ENCODE results near the gene OAS1. TPM values are rescaled to one million over a fixed set of nuclear protein-coding genes. Genes with fewer than 3 reads are reported as not detected.

The OAS1 gene
- total RNA-seq, result not detected in 2 replicates

DNA sequence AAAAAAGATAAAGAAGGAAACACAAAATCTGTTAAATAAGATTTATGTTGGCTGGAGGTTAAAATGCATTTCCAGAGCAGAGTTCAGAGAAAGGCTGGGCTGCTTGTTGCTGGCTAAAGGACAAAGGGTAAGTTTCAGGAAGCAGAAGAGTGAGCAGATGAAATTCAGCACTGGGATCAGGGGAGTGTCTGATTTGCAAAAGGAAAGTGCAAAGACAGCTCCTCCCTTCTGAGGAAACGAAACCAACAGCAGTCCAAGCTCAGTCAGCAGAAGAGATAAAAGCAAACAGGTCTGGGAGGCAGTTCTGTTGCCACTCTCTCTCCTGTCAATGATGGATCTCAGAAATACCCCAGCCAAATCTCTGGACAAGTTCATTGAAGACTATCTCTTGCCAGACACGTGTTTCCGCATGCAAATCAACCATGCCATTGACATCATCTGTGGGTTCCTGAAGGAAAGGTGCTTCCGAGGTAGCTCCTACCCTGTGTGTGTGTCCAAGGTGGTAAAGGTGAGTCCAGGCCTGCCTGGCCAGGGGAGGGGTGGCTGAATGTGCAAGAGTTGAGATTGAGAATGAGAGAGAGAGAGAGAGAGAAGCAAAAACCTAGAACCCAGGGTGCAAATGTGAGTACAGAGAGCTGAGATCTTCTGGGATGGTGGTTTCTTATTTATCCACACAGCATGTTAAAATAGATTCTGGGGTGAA lies at the start of gene OAS1:
Gene OAS1, plus strand, starts transcription at position 251 of the 703 bp plus-strand sequence. Its CDS starts 78 bp downstream, at position 329.

DNA sequence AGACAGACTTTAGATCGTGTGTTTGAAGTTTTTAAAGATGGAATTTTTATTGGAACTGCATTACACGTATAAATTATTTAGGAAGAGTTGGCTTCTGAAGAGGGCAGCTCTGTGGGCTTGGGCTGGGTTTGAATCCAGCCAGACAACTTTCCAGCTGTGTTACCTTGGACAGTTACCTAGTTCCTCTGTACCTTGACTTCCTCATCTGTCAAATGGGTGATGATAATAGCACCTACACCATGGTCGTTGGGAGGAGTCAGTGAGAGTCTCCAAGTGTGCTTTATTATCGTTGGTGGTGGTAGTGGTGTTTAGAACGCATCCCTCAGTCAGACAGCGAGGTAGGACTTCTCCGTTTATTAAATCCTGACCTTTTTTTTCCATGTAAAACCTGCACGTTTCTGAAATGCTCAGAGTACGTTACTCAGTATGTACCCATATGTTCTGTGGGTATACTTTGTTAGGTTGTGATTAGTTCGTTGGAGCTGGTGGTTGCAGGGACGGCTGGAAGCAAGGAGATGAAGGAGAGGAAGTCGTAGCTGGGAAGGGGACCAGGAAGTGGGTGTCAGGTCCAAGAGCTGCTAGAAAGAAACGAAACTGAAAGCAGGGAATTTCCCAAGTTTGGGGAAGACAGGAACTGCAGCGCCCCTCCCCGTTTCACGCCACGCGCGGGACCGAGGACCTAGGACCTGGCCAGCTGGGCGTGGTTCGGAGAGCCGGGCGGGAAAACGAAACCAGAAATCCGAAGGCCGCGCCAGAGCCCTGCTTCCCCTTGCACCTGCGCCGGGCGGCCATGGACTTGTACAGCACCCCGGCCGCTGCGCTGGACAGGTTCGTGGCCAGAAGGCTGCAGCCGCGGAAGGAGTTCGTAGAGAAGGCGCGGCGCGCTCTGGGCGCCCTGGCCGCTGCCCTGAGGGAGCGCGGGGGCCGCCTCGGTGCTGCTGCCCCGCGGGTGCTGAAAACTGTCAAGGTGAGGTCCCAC lies 31.3 kb downstream of the OAS1 start, which contains the start of gene OAS3:
Gene OAS3, plus strand, starts transcription at position 734 of the 979 bp plus-strand sequence. Its CDS starts 57 bp downstream, at position 791.

Other genes starting within 250 kb of the OAS1 start
- not detected in 2 replicates for gene RPH3A, start 115.2 kb upstream of the OAS1 start, total RNA-seq
- gene OAS3, start 31.5 kb downstream of the OAS1 start, total RNA-seq, result 1.1 and 1.6 TPM in 2 replicates
- gene OAS2, start 71.6 kb downstream of the OAS1 start, total RNA-seq, result 0.39 and 0.54 TPM in 2 replicates
- not detected in 2 replicates for gene DTX1, start 149.8 kb downstream of the OAS1 start, total RNA-seq
- 0.33 and 0.39 TPM in 2 replicates for gene RASAL1, start 228.8 kb downstream of the OAS1 start, total RNA-seq
- not detected in 2 replicates for gene CFAP73, start 242.8 kb downstream of the OAS1 start, total RNA-seq